Measurements from ENCODE around the gene RASA2. TPM values are rescaled to one million over a fixed set of nuclear protein-coding genes. Genes with fewer than 3 reads are reported as not detected.
"Not testable (repeated sequence)": the region's sequence is repeated elsewhere in the genome, so short reads cannot be mapped to it uniquely, and the experiment has no call there.

The RASA2 gene
- total RNA-seq, 1 experiment from 2014 or later = 26.7 TPM

DNA sequence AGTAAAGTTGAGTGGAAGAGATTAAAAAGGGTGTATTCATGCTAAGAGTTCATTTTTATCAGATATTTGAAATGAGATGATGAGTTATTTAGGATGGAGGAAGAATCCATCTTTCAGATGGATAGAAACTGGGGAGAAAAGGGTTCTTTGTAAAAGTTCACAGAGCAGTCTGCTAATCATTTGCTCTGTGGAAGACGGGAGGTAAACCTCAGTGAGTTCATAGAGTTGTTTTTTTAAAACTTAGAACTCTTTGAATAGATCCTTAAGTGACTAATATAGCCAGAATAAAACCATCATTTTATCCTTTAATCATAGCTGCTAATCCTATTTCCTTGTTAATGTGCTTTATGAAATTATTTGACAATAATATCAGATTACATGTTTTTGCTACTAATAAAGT is 5.1 kb downstream of the RASA2 start:
- Histone ChIP-seq H3K36me3 (ENCODE audit: control insufficient read depth, insufficient read depth, low read length) (no peaks in the 10 kb centered on the region), H3K9me3 (no peaks in the 10 kb centered on the region), H3K27me3 (replicated peaks; ENCODE audit: control insufficient read depth, insufficient read depth, low read length) (no peaks in the 10 kb centered on the region), H3K4me3 (ENCODE audit: low read depth, low read length) (no peak overlapping the region), H3K4me1 (peaks cover 8% of the 10 kb centered on the region; the same call in 1 of the 2 replicates)
- no TSS peak for BruUV-seq (replicated peaks)
- Mint-ChIP-seq H3K4me3 (ENCODE audit: unreplicated experiment) (no peak overlapping the region), H3K36me3 (ENCODE audit: insufficient read depth, unreplicated experiment) (peaks cover 36% of the 10 kb centered on the region), H3K9me3 (ENCODE audit: unreplicated experiment) (no peaks in the 10 kb centered on the region), H3K4me1 (ENCODE audit: low read depth, unreplicated experiment) (peaks cover 24% of the 10 kb centered on the region), H3K27ac (ENCODE audit: unreplicated experiment) (no peak overlapping the region), H3K27me3 (ENCODE audit: insufficient read depth, unreplicated experiment) (no peaks in the 10 kb centered on the region)
- intact Hi-C loops (cut with micrococcal nuclease; ENCODE audit: unreplicated experiment) = no loop called here
- ChIA-PET CTCF (interaction anchor here (0.7 kb wide), 1 partner anchor 56 kb away, joined by 3 read pairs; no protein-coding TSS in a partner anchor), POLR2A (no interaction called here)
- no peak for DNase-seq
- TF ChIP-seq, protein P1, sequence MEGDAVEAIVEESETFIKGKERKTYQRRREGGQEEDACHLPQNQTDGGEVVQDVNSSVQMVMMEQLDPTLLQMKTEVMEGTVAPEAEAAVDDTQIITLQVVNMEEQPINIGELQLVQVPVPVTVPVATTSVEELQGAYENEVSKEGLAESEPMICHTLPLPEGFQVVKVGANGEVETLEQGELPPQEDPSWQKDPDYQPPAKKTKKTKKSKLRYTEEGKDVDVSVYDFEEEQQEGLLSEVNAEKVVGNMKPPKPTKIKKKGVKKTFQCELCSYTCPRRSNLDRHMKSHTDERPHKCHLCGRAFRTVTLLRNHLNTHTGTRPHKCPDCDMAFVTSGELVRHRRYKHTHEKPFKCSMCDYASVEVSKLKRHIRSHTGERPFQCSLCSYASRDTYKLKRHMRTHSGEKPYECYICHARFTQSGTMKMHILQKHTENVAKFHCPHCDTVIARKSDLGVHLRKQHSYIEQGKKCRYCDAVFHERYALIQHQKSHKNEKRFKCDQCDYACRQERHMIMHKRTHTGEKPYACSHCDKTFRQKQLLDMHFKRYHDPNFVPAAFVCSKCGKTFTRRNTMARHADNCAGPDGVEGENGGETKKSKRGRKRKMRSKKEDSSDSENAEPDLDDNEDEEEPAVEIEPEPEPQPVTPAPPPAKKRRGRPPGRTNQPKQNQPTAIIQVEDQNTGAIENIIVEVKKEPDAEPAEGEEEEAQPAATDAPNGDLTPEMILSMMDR (IDR thresholded peaks at IDR 0.05; ENCODE audit: insufficient read depth in 1 of 2, low read depth in 1 of 2, low read length in 1 of 2, severe bottlenecking in 1 of 2, unreplicated experiment in 1 of 2) = no peak

DNA sequence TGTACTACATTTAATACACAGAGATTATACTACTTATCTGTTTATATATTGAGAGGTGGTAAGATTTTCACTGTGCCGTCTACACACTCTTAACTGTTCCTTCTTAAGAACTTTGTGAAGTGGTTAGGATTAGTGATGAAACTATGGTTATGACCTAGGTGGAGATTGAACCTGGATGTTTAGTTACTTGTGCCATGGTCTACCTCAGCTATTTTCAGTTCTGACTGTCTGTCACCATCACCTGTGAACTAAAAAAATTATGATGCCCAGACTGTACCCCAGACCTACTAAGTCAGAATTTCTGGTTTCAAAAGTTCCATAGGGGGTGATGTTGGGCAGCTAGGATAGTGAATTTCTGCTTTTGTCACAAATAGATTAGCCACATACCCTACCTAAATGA is 6.4 kb downstream of the RASA2 start:
- Histone ChIP-seq H3K36me3 (ENCODE audit: control insufficient read depth, insufficient read depth, low read length) (no peaks in the 10 kb centered on the region), H3K9me3 (no peaks in the 10 kb centered on the region), H3K4me1 (peaks cover 7% of the 10 kb centered on the region; the same call in 1 of the 2 replicates), H3K27me3 (replicated peaks; ENCODE audit: control insufficient read depth, insufficient read depth, low read length) (no peaks in the 10 kb centered on the region), H3K4me3 (ENCODE audit: low read depth, low read length) (no peak overlapping the region)
- no peak overlapping the region for H3K4me3 Mint-ChIP-seq (ENCODE audit: unreplicated experiment)
- DNase-seq = no peak
- intact Hi-C loops (cut with micrococcal nuclease; ENCODE audit: unreplicated experiment) = no loop called here
- ChIA-PET POLR2A (no interaction called here), CTCF (no interaction called here)
- no TSS peak for BruUV-seq (replicated peaks)
- TF ChIP-seq, protein P1 (IDR thresholded peaks at IDR 0.05; ENCODE audit: insufficient read depth in 1 of 2, low read depth in 1 of 2, low read length in 1 of 2, severe bottlenecking in 1 of 2, unreplicated experiment in 1 of 2) = no peak
- peaks cover 27% of the 10 kb centered on the region for H3K36me3 Mint-ChIP-seq (ENCODE audit: insufficient read depth, unreplicated experiment)
- H3K27me3 Mint-ChIP-seq (ENCODE audit: insufficient read depth, unreplicated experiment) = no peaks in the 10 kb centered on the region
- no peak overlapping the region for H3K27ac Mint-ChIP-seq (ENCODE audit: unreplicated experiment)
- H3K4me1 Mint-ChIP-seq (ENCODE audit: low read depth, unreplicated experiment) = peaks cover 22% of the 10 kb centered on the region
- no peaks in the 10 kb centered on the region for H3K9me3 Mint-ChIP-seq (ENCODE audit: unreplicated experiment)

DNA sequence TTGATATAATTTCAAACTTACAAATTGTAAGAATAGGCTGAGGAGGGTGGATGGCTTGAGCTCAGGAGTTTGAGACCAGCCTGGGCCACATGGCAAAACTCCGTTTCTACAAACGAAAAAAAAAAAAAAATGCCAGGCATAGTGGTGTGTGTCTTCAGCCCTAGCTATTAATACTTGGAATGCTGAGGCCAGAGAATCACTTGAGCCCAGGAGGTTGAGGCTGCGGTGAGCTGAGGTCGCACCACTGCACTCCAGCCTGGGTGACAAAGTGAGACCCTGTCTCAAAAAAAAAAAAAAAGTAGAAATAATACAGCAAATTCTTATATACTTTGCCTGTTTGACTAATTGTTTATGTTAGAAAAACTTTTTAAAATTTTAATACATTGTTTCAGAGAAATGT is 10.8 kb downstream of the RASA2 start:
- H3K36me3 Mint-ChIP-seq (ENCODE audit: insufficient read depth, unreplicated experiment); H3K4me1 ChIP-seq; intact Hi-C loops (cut with micrococcal nuclease; ENCODE audit: unreplicated experiment); H3K27me3 ChIP-seq (replicated peaks; ENCODE audit: control insufficient read depth, insufficient read depth, low read length); H3K4me3 ChIP-seq (ENCODE audit: low read depth, low read length); BruUV-seq (replicated peaks); H3K9me3 Mint-ChIP-seq (ENCODE audit: unreplicated experiment); H3K27ac Mint-ChIP-seq (ENCODE audit: unreplicated experiment); H3K9me3 ChIP-seq; H3K36me3 ChIP-seq (ENCODE audit: control insufficient read depth, insufficient read depth, low read length); H3K27me3 Mint-ChIP-seq (ENCODE audit: insufficient read depth, unreplicated experiment); H3K4me3 Mint-ChIP-seq (ENCODE audit: unreplicated experiment); H3K4me1 Mint-ChIP-seq (ENCODE audit: low read depth, unreplicated experiment); POLR2A ChIA-PET; DNase-seq: not testable (repeated sequence)
- CTCF ChIA-PET = interaction anchor here (0.6 to 1.2 kb wide), 2 partner anchors 37 to 189 kb away, joined by 3 to 4 read pairs; no protein-coding TSS in a partner anchor

Measured in Caco-2 (cell line).